Loucy (cell line): Measurements from ENCODE around the gene PLPP7.

ENCODE experiments used
- H2AFZ ChIP-seq: fragments of 200-600 bp; sonication (generic); 2 replicates; pipeline ENCODE4 v1.6.0; 2016; ENCODE audit warnings: antibody characterized with exemption, mild to moderate bottlenecking, low read length, moderate library complexity
- H3F3A ChIP-seq: fragments of 200-600 bp; 2 replicates; pipeline ENCODE4 v1.6.0; 2016; ENCODE audit warnings: antibody characterized with exemption, low read depth, mild to moderate bottlenecking
- H3K27me3 ChIP-seq: fragments of 200-600 bp; sonication (generic); 2 replicates; pipeline ENCODE4 v1.6.1; 2014; ENCODE audit warnings: low read length, mild to moderate bottlenecking; ENCODE audit not compliant: insufficient read depth, poor library complexity, severe bottlenecking
- H3K36me3 ChIP-seq: fragments of 200-600 bp; sonication (generic); 2 replicates; pipeline ENCODE4 v1.6.1; 2016; ENCODE audit warnings: low read length; ENCODE audit not compliant: insufficient read depth
- H3K4me1 ChIP-seq: fragments of 200-600 bp; sonication (generic); 2 replicates; pipeline ENCODE4 v1.5.1; 2014; ENCODE audit warnings: low read length, mild to moderate bottlenecking; ENCODE audit not compliant: insufficient read depth, poor library complexity, severe bottlenecking
- H3K4me2 ChIP-seq: fragments of 200-600 bp; sonication (generic); 2 replicates; pipeline ENCODE4 v1.6.0; 2014; ENCODE audit warnings: antibody characterized with exemption, low read length, low read depth, mild to moderate bottlenecking; ENCODE audit not compliant: poor library complexity, severe bottlenecking
- H3K4me3 ChIP-seq: fragments of 200-600 bp; sonication (generic); 2 replicates; pipeline ENCODE4 v1.5.1; 2014; ENCODE audit warnings: low read length, mild to moderate bottlenecking, mixed read lengths; ENCODE audit not compliant: poor library complexity, severe bottlenecking
- H3K79me2 ChIP-seq: fragments of 200-600 bp; sonication (generic); 2 replicates; pipeline ENCODE4 v1.6.1; 2014; ENCODE audit warnings: low read length; ENCODE audit not compliant: insufficient read depth
- H3K9ac ChIP-seq: fragments of 200-600 bp; sonication (generic); 2 replicates; pipeline ENCODE4 v1.6.0; 2014; ENCODE audit warnings: mild to moderate bottlenecking, low read depth, low read length, moderate library complexity; ENCODE audit not compliant: poor library complexity, severe bottlenecking
- H3K9me2 ChIP-seq: fragments of 200-600 bp; sonication (generic); replicated peaks from 2 replicates; pipeline ENCODE4 v1.6.1; 2016; ENCODE audit warnings: low read depth, low read length, mixed read lengths
- H3K9me3 ChIP-seq: fragments of 200-600 bp; sonication (generic); 2 replicates; pipeline ENCODE4 v1.6.1; 2014; ENCODE audit warnings: mild to moderate bottlenecking, antibody characterized with exemption, low read length, low read depth; ENCODE audit not compliant: insufficient read depth
- H4K20me1 ChIP-seq: fragments of 200-600 bp; sonication (generic); 2 replicates; pipeline ENCODE4 v1.6.0; 2014; ENCODE audit warnings: antibody characterized with exemption, low read length, mild to moderate bottlenecking; ENCODE audit not compliant: insufficient read depth, poor library complexity, severe bottlenecking
- CTCF ChIP-seq: fragments of 200-600 bp; sonication (generic); conservative IDR thresholded peaks from 2 replicates; pipeline ENCODE4 v1.5.1; 2014; ENCODE audit warnings: mild to moderate bottlenecking, antibody characterized with exemption, low read length
- EZH2phosphoT487 ChIP-seq: fragments of 200-600 bp; IDR thresholded peaks from 2 replicates; pipeline ENCODE4 v1.6.1; 2018; ENCODE audit warnings: antibody characterized with exemption, mild to moderate bottlenecking, moderate library complexity, borderline replicate concordance

The PLPP7 gene

GRCh38 chr9:131263701-131264100, 25.8 kb upstream of the PLPP7 start:
- Histone ChIP-seq H3F3A (no peaks in the 10 kb centered on the region), H4K20me1 (no peaks in the 10 kb centered on the region), H3K27me3 (no peaks in the 10 kb centered on the region), H2AFZ (no peak overlapping the region), H3K4me1 (peaks cover 26% of the 10 kb centered on the region), H3K9ac (no peak overlapping the region), H3K79me2 (peaks cover 53% of the 10 kb centered on the region), H3K4me3 (no peak overlapping the region), H3K36me3 (peaks cover 38% of the 10 kb centered on the region; the same call in 1 of the 2 replicates), H3K9me3 (no peaks in the 10 kb centered on the region), H3K9me2 (no peaks in the 10 kb centered on the region), H3K4me2 (no peak overlapping the region)
- no peak for TF ChIP-seq EZH2phosphoT487
- no peak for TF ChIP-seq CTCF

GRCh38 chr9:131264231-131264630, 25.3 kb upstream of the PLPP7 start:
- Histone ChIP-seq H3K9me2 (no peaks in the 10 kb centered on the region), H3K27me3 (no peaks in the 10 kb centered on the region), H3K4me1 (peaks cover 28% of the 10 kb centered on the region), H3K4me2 (no peak overlapping the region), H3F3A (no peaks in the 10 kb centered on the region), H4K20me1 (no peaks in the 10 kb centered on the region), H3K79me2 (peaks cover 58% of the 10 kb centered on the region), H3K9ac (no peak overlapping the region), H3K4me3 (no peak overlapping the region), H3K36me3 (peaks cover 33% of the 10 kb centered on the region; the same call in 1 of the 2 replicates), H3K9me3 (no peaks in the 10 kb centered on the region), H2AFZ (no peak overlapping the region)
- TF ChIP-seq CTCF (no peak), EZH2phosphoT487 (no peak)

GRCh38 chr9:131266266-131267229, 23.0 kb upstream of the PLPP7 start:
- TF ChIP-seq EZH2phosphoT487 (no peak), CTCF (no peak)
- H3K4me1 ChIP-seq = peaks cover 48% of the 10 kb centered on the region
- H3F3A ChIP-seq = no peaks in the 10 kb centered on the region
- H2AFZ ChIP-seq = no peak overlapping the region
- H4K20me1 ChIP-seq = no peaks in the 10 kb centered on the region
- H3K9me2 ChIP-seq = no peaks in the 10 kb centered on the region
- H3K79me2 ChIP-seq = peaks cover 76% of the 10 kb centered on the region
- peak overlapping the region; percentile 53 for H3K4me2 ChIP-seq
- H3K4me3 ChIP-seq = peak overlapping the region; percentile 8
- peak overlapping the region; percentile 49 for H3K9ac ChIP-seq
- H3K27me3 ChIP-seq = no peaks in the 10 kb centered on the region
- H3K36me3 ChIP-seq = peaks cover 10% of the 10 kb centered on the region; the same call in 1 of the 2 replicates
- H3K9me3 ChIP-seq = no peaks in the 10 kb centered on the region
